GM12874 (cell line): ENCODE measurements around the gene CELF4.

Experiments used
- CTCF ChIP-seq: IDR thresholded peaks from 2 replicates; pipeline ENCODE4 v1.5.1; 2011; ENCODE audit warnings: low read depth, mild to moderate bottlenecking, control low read depth, low read length, moderate library complexity; ENCODE audit not compliant: insufficient read depth

The CELF4 gene

GRCh38 chr18:37571266-37571665 lies 5.7 kb upstream of the CELF4 start:
- no peak for TF ChIP-seq CTCF

GRCh38 chr18:37570336-37570930 lies 4.8 kb upstream of the CELF4 start:
- no peak for TF ChIP-seq CTCF

GRCh38 chr18:37568671-37569070 lies 3.1 kb upstream of the CELF4 start:
- no peak for TF ChIP-seq CTCF

- no peak for TF ChIP-seq CTCF
These were observed 2.4 kb upstream of the CELF4 start for GRCh38 chr18:37567994-37568359.

GRCh38 chr18:37567061-37567993 lies 1.7 kb upstream of the CELF4 start:
- TF ChIP-seq CTCF, result no peak

GRCh38 chr18:37566479-37567060 lies 972 bp upstream of the CELF4 start:
- no peak for TF ChIP-seq CTCF

GRCh38 chr18:37565977-37566478 lies 430 bp upstream of the CELF4 start:
- TF ChIP-seq CTCF, result no peak
